PC-3 (cell line): Measurements from ENCODE around the gene PRPSAP2.

Source experiments
- CTCF ChIP-seq: fragments of 300-600 bp; sonication (generic); conservative IDR thresholded peaks from 2 replicates; pipeline ENCODE4 v1.5.1; 2017; ENCODE audit warnings: antibody characterized with exemption, low read depth, mild to moderate bottlenecking, low read length
- EZH2 ChIP-seq: fragments of 300-600 bp; sonication (generic); IDR thresholded peaks from one replicate; pipeline ENCODE4 v1.6.1; 2017; ENCODE audit warnings: antibody characterized with exemption, mild to moderate bottlenecking, low read length; ENCODE audit not compliant: unreplicated experiment
- EZH2phosphoT487 ChIP-seq: fragments of 300-600 bp; sonication (generic); IDR thresholded peaks from 2 replicates; pipeline ENCODE4 v1.6.1; 2018; ENCODE audit warnings: mild to moderate bottlenecking, antibody characterized with exemption, low read length, borderline replicate concordance

GRCh38 chr17:18968345-18968744, 110.4 kb downstream of the PRPSAP2 start:
- no peak for TF ChIP-seq CTCF
- TF ChIP-seq EZH2 = no peak
- no peak for TF ChIP-seq EZH2phosphoT487
